ENCODE data around the gene MOV10L1. TPM values are rescaled to one million over a fixed set of nuclear protein-coding genes. Genes with fewer than 3 reads are reported as not detected.

MOV10L1 gene
- total RNA-seq, 1 experiment from 2014 or later, result not detected

DNA sequence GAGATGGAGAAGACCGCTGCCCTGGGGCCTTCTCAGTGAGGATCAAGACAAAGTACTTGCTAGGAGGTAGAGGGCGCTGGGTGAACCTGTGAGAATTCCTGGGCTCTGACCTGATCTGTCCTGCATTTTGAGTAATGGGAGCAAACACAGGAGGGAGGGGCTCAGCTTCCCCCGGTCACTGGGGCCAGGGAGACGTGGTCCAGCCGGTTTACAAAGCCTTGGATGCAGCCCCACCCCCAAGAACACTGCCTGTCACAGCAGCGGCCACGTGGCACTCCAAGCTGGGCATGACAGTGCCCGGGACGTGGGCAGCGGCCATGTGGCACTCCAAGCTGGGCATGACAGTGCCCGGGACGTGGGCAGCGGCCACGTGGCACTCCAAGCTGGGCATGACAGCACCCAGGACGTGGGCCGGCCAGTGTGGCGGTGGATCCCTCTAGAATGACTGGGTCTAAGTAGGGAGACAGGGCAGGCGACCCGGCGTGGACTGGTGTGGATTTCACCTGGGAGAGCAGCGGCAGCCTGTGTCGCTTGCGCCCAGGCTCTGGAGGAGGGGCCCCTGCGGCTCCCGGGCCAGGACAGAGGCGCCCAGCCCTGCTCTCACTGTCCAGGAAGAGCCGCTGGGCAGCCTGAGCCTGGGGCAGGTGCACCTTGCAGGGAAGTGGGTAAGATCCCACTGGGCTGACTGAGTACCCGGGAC, 29.2 kb upstream of the MOV10L1 start:
- no peak for DNase-seq (ENCODE audit: low spot score)
- TF ChIP-seq EZH2 (IDR thresholded peaks at IDR 0.05; ENCODE audit: borderline replicate concordance, low read depth, low read length, poor library complexity, severe bottlenecking) (no peak), CTCF (conservative IDR thresholded peaks at IDR 0.05; ENCODE audit: low read depth, low read length) (no peak)
- CTCF ChIA-PET, result no interaction called here

GRCh38 chr22:50061141-50061823, 28.5 kb upstream of the MOV10L1 start:
- BruUV-seq (replicated peaks), result no TSS peak
- TF ChIP-seq CTCF (conservative IDR thresholded peaks at IDR 0.05; ENCODE audit: low read depth, low read length), result no peak
- no peak for TF ChIP-seq EZH2 (IDR thresholded peaks at IDR 0.05; ENCODE audit: borderline replicate concordance, low read depth, low read length, poor library complexity, severe bottlenecking)
- intact Hi-C loops (cut with micrococcal nuclease; ENCODE audit: unreplicated experiment), result no loop called here
- Histone ChIP-seq H3K27ac (ENCODE audit: low read depth, low read length, poor library complexity, severe bottlenecking) (no peak overlapping the region), H3K9me3 (ENCODE audit: low read depth, low read length, poor library complexity, severe bottlenecking) (no peaks in the 10 kb centered on the region), H3K27me3 (replicated peaks; ENCODE audit: insufficient read depth, low read depth, low read length, poor library complexity) (peaks cover 20% of the 10 kb centered on the region), H3K36me3 (ENCODE audit: insufficient read depth, low read length, poor library complexity, severe bottlenecking) (no peaks in the 10 kb centered on the region), H3K4me1 (ENCODE audit: insufficient read depth, low read length, poor library complexity, severe bottlenecking) (peaks cover 11% of the 10 kb centered on the region), H3K4me3 (ENCODE audit: low read depth, low read length, poor library complexity, severe bottlenecking) (no peak overlapping the region)
- ChIA-PET CTCF (no interaction called here), POLR2A (ENCODE audit: low non-redundant PET) (no interaction called here)
- DNase-seq (ENCODE audit: low spot score), result no peak

More for the DNA sequence above, 29.2 kb upstream of the MOV10L1 start:
- no peaks in the 10 kb centered on the region for H3K36me3 ChIP-seq (ENCODE audit: insufficient read depth, low read length, poor library complexity, severe bottlenecking)
- peaks cover 20% of the 10 kb centered on the region for H3K27me3 ChIP-seq (replicated peaks; ENCODE audit: insufficient read depth, low read depth, low read length, poor library complexity)
- POLR2A ChIA-PET (ENCODE audit: low non-redundant PET), result no interaction called here
- H3K4me1 ChIP-seq (ENCODE audit: insufficient read depth, low read length, poor library complexity, severe bottlenecking), result peaks cover 11% of the 10 kb centered on the region
- no peak overlapping the region for H3K27ac ChIP-seq (ENCODE audit: low read depth, low read length, poor library complexity, severe bottlenecking)
- no peaks in the 10 kb centered on the region for H3K9me3 ChIP-seq (ENCODE audit: low read depth, low read length, poor library complexity, severe bottlenecking)
- no peak overlapping the region for H3K4me3 ChIP-seq (ENCODE audit: low read depth, low read length, poor library complexity, severe bottlenecking)
- no TSS peak for BruUV-seq (replicated peaks)
- intact Hi-C loops (cut with micrococcal nuclease; ENCODE audit: unreplicated experiment), result no loop called here

DNA sequence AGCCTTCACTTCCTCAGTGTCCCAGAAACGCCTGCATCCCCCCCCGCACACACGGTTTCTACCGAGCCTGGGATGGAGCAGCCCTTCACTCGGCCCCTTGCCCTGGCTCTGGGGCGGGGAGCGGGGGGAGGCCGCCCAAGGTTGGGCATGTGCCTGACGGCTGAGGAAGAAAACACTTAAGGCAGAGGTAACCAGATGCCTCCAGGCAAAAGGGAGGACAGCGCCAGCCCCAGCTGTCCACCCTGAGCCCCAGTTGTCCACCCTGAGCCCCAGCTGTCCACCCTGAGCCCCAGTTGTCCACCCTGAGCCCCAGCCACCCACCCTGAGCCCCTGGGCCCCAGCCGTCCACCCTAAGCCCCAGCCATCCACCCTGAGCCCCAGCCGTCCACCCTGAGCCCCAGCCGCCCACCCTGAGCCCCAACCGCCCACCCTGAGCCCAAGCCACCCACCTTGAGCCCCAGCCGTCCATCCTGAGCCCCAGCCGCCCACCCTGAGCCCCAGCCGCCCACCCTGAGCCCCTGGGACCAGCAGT, 27.9 kb upstream of the MOV10L1 start:
- no TSS peak for BruUV-seq (replicated peaks)
- ChIA-PET CTCF (no interaction called here), POLR2A (ENCODE audit: low non-redundant PET) (no interaction called here)
- H3K36me3 ChIP-seq (ENCODE audit: insufficient read depth, low read length, poor library complexity, severe bottlenecking), result no peaks in the 10 kb centered on the region
- H3K27me3 ChIP-seq (replicated peaks; ENCODE audit: insufficient read depth, low read depth, low read length, poor library complexity), result peaks cover 20% of the 10 kb centered on the region
- intact Hi-C loops (cut with micrococcal nuclease; ENCODE audit: unreplicated experiment), result no loop called here
- TF ChIP-seq CTCF (conservative IDR thresholded peaks at IDR 0.05; ENCODE audit: low read depth, low read length) (no peak), EZH2 (IDR thresholded peaks at IDR 0.05; ENCODE audit: borderline replicate concordance, low read depth, low read length, poor library complexity, severe bottlenecking) (no peak)
- H3K4me3 ChIP-seq (ENCODE audit: low read depth, low read length, poor library complexity, severe bottlenecking), result no peak overlapping the region
- no peaks in the 10 kb centered on the region for H3K9me3 ChIP-seq (ENCODE audit: low read depth, low read length, poor library complexity, severe bottlenecking)
- H3K27ac ChIP-seq (ENCODE audit: low read depth, low read length, poor library complexity, severe bottlenecking), result no peak overlapping the region
- no peak for DNase-seq (ENCODE audit: low spot score)
- H3K4me1 ChIP-seq (ENCODE audit: insufficient read depth, low read length, poor library complexity, severe bottlenecking), result peaks cover 11% of the 10 kb centered on the region
